ENCODE data around the gene MCF2L.

DNA sequence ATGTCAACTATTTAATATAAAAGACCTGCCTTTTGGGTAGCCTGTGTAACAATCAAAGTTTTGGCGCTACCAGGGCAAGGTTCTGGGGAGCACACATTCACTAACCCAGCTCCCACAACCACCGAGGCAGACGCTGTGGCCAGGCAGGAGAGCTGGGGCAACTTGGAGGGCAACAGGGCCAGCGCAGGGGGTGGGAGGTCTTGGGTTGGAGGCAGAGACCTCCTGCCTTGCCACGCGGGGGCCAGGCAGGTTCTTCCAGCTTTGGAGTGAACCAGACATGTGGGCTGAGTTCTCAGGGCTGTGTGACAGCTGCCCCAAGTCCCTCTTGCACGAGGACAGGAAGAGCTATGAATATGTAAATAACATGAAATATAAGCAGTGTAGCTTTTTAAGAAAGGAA is 30.3 kb upstream of the MCF2L start:
- TF ChIP-seq, protein P1, sequence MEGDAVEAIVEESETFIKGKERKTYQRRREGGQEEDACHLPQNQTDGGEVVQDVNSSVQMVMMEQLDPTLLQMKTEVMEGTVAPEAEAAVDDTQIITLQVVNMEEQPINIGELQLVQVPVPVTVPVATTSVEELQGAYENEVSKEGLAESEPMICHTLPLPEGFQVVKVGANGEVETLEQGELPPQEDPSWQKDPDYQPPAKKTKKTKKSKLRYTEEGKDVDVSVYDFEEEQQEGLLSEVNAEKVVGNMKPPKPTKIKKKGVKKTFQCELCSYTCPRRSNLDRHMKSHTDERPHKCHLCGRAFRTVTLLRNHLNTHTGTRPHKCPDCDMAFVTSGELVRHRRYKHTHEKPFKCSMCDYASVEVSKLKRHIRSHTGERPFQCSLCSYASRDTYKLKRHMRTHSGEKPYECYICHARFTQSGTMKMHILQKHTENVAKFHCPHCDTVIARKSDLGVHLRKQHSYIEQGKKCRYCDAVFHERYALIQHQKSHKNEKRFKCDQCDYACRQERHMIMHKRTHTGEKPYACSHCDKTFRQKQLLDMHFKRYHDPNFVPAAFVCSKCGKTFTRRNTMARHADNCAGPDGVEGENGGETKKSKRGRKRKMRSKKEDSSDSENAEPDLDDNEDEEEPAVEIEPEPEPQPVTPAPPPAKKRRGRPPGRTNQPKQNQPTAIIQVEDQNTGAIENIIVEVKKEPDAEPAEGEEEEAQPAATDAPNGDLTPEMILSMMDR (IDR thresholded peaks at IDR 0.05; ENCODE audit: low read length), result no peak
- TF ChIP-seq EZH2phosphoT487 (IDR thresholded peaks at IDR 0.05; ENCODE audit: low read length), result no peak
